GM10266 (cell line): Measurements from ENCODE around the gene DNAJC21.
"Not testable (repeated sequence)": the region's sequence is repeated elsewhere in the genome, so short reads cannot be mapped to it uniquely, and the experiment has no call there.

Experiments
- DNase-seq: peaks from one replicate; pipeline ENCODE4 v3.0.0; 2012; ENCODE audit errors: extremely low spot score
- TF ChIP-seq, protein P1 (sequence below): IDR thresholded peaks from 2 replicates; pipeline ENCODE4 v1.5.1; 2012; ENCODE audit warnings: mild to moderate bottlenecking, low read depth; ENCODE audit not compliant: control insufficient read depth, insufficient read depth; ENCODE audit errors: missing control alignments

DNAJC21 gene

GRCh38 chr5:34959323-34959722 lies 30.0 kb downstream of the DNAJC21 start:
- DNase-seq: peak; percentile 33
- TF ChIP-seq, protein P1, sequence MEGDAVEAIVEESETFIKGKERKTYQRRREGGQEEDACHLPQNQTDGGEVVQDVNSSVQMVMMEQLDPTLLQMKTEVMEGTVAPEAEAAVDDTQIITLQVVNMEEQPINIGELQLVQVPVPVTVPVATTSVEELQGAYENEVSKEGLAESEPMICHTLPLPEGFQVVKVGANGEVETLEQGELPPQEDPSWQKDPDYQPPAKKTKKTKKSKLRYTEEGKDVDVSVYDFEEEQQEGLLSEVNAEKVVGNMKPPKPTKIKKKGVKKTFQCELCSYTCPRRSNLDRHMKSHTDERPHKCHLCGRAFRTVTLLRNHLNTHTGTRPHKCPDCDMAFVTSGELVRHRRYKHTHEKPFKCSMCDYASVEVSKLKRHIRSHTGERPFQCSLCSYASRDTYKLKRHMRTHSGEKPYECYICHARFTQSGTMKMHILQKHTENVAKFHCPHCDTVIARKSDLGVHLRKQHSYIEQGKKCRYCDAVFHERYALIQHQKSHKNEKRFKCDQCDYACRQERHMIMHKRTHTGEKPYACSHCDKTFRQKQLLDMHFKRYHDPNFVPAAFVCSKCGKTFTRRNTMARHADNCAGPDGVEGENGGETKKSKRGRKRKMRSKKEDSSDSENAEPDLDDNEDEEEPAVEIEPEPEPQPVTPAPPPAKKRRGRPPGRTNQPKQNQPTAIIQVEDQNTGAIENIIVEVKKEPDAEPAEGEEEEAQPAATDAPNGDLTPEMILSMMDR: no peak

GRCh38 chr5:34967540-34967939 lies 38.2 kb downstream of the DNAJC21 start:
- no peak for DNase-seq
- TF ChIP-seq, protein P1: no peak

DNA sequence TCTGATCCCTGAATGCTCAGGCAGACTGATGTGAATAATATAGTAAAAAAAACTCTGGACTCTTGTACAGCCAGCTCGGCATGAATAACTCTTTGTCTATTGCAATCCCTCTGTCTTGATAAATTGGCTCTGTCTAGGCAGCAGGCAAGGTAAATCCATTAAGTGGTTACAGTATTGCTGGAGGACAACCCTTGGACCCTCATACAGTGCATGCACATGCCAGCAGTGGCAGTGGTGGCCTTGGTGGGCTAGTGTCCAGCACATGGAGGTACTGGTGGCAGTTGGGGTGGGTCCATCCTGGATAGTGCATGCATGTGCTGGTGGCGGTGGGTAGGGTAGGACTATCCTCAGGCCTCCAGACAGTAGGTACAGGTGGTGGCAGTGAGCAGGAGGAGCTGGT lies 38.9 kb downstream of the DNAJC21 start:
- TF ChIP-seq, protein P1: no peak
- DNase-seq: no peak

DNA sequence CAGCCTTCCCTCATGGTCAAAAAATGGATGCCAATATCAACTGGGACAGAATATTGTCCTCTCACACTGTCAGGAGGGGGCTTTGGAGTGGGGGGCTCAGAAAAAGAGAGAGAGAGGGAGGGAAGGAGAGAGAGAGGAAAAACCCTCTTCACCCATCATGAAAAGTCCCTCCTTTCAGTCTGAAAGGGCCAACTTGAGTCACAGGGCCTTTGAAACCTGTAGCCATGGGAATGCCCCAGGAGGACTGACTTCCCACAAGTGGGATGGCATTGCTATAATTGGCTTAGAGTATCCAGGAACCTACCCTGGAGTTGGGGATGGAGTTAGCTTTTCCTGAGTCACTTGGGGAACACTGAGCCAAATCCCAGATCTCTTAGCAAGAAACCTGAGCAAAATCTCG lies 41.2 kb downstream of the DNAJC21 start:
- no peak for DNase-seq

GRCh38 chr5:34971655-34972054 lies 42.3 kb downstream of the DNAJC21 start:
- DNase-seq: not testable (repeated sequence)

More for the DNA sequence above, 41.2 kb downstream of the DNAJC21 start:
- TF ChIP-seq, protein P1: no peak

DNA sequence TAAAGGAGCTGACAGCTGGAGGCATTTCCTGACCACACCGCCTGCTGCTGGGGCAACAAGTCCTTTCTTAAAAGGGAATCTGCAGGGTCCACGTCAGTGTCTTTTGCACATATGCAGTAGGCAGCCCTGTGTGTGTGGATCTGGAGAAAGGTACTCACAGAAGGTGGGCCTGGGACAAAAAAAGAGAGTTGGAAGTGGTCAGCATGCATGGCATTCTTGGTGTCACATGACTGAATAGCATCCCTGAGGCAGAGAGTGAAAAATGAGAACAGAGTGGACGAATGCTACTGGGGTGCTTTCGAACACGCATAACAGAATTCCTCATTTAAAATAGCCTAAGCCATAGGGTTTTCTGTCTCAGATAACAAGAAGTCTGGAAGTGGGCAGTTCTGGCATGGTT lies 47.0 kb downstream of the DNAJC21 start:
- DNase-seq: no peak
- TF ChIP-seq, protein P1: no peak

DNA sequence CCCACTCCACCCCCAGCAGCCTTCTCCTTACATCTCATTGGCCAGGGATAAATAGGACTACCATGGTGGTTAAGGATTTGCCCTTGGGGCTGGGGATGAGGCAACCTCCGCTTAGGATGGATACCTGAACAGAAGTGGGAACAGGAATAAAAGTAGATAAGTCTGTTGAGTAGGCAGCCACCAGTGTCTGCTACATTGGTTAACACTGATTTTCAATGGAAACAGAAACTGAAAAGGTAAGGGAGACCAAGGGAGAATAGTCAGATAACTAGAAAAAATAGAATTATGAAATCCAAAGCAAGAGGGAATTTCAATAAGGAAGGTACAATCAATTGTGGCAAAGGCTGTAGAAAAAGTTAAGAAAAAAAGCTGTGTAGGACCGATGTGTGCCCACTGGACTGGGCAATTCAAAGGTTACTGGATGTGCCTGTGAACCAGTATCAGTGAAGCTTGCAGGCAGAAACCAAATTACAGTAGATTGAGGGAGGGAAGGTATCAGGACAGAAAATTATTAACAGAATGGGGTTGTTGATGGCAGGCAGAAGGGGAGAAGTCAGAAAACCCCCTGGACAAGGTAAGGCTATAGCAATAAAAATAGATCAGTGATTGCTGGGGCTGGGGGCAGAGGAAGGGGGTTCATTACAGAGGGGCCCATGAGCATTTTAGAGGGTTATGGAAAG lies 48.7 kb downstream of the DNAJC21 start:
- TF ChIP-seq, protein P1: no peak
- DNase-seq: no peak

- TF ChIP-seq, protein P1: no peak
- no peak for DNase-seq
These were observed 49.3 kb downstream of the DNAJC21 start for GRCh38 chr5:34978681-34979080.
